Lower lobe of right lung (tissue), 2 donors: Measurements from ENCODE around the gene KIF26B. TPM values are rescaled to one million over a fixed set of nuclear protein-coding genes. Genes with fewer than 3 reads are reported as not detected.

Experiments
- ATAC-seq, 2 donors: fragments of 200-7000 bp; cut with Tn5 transposase; one replicate each; pipeline ENCODE4 v1.9.1; 2020 to 2022; ENCODE audit warnings: mild to moderate bottlenecking in 2 of 2, moderate library complexity in 2 of 2
- DNase-seq: peaks from one replicate; pipeline ENCODE4 v3.0.0-alpha.2; 2020
- H3K27ac ChIP-seq: fragments of 200-600 bp; one replicate; pipeline ENCODE4 v1.8.0; 2022
- H3K27me3 ChIP-seq: fragments of 200-600 bp; one replicate; pipeline ENCODE4 v1.8.0; 2022; ENCODE audit warnings: low read depth
- H3K36me3 ChIP-seq: fragments of 200-600 bp; one replicate; pipeline ENCODE4 v1.8.0; 2022; ENCODE audit warnings: mild to moderate bottlenecking
- H3K4me1 ChIP-seq: fragments of 200-600 bp; one replicate; pipeline ENCODE4 v1.8.0; 2022
- H3K4me3 ChIP-seq: fragments of 200-600 bp; one replicate; pipeline ENCODE4 v1.8.0; 2022; ENCODE audit warnings: mild to moderate bottlenecking
- H3K9me3 ChIP-seq: fragments of 200-600 bp; one replicate; pipeline ENCODE4 v1.8.0; 2022
- intact Hi-C: fragments of 100-400 bp; cut with DNase I; formaldehyde crosslinking; loops from one replicate; pipeline ENCODE4 v1.11.0; 2022
- total RNA-seq: library from RNA; stranded (reverse); fragmentation: NEBNext Ultra II Directional; extraction: Animal tissue kit (Norgen Biotek cat#: 25700); gene quantifications from one replicate; pipeline ENCODE4 v1.2.1, GENCODE V29; 2021
- TF ChIP-seq, protein P1 (sequence below): fragments of 200-600 bp; IDR thresholded peaks from one replicate; pipeline ENCODE4 v1.8.0; 2022; ENCODE audit warnings: antibody characterized with exemption, mild to moderate bottlenecking
- donor health status: DM: no; HTN: yes; CAD: no; lungs with severe emphysema.

The KIF26B gene
- total RNA-seq, 1 donor from 2014 or later, result 1.2 TPM

DNA sequence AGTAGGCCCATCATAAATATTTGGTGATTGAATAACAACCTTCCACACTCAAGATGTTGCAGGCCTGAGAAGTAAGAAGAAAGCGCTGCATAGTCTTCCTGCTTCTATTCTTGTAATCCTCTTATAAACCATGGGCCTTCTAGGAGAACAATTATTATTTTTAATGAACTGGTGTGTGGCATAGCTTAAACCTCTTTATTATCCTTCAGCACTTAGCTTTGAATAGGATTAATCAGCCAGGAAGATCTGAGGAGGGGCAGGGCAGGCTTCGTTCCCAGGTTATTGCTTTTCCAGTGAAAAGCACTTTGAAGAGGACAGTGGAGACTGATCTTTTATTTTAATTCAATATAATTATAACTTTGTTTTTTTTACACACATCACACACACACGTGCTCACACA is 42.3 kb downstream of the KIF26B start:
- intact Hi-C loops, result no loop called here
- TF ChIP-seq, protein P1, sequence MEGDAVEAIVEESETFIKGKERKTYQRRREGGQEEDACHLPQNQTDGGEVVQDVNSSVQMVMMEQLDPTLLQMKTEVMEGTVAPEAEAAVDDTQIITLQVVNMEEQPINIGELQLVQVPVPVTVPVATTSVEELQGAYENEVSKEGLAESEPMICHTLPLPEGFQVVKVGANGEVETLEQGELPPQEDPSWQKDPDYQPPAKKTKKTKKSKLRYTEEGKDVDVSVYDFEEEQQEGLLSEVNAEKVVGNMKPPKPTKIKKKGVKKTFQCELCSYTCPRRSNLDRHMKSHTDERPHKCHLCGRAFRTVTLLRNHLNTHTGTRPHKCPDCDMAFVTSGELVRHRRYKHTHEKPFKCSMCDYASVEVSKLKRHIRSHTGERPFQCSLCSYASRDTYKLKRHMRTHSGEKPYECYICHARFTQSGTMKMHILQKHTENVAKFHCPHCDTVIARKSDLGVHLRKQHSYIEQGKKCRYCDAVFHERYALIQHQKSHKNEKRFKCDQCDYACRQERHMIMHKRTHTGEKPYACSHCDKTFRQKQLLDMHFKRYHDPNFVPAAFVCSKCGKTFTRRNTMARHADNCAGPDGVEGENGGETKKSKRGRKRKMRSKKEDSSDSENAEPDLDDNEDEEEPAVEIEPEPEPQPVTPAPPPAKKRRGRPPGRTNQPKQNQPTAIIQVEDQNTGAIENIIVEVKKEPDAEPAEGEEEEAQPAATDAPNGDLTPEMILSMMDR, result no peak
- Histone ChIP-seq H3K27me3 (no peaks in the 10 kb centered on the region), H3K27ac (no peak overlapping the region), H3K9me3 (no peaks in the 10 kb centered on the region), H3K4me1 (no peaks in the 10 kb centered on the region), H3K4me3 (no peak overlapping the region), H3K36me3 (no peaks in the 10 kb centered on the region)
- DNase-seq (no peak), ATAC-seq (no peak)

- H3K4me1 ChIP-seq, result no peaks in the 10 kb centered on the region
- TF ChIP-seq, protein P1, result no peak
- no peaks in the 10 kb centered on the region for H3K36me3 ChIP-seq
- intact Hi-C loops, result no loop called here
- no peaks in the 10 kb centered on the region for H3K27me3 ChIP-seq
- ATAC-seq (no peak), DNase-seq (no peak)
- no peaks in the 10 kb centered on the region for H3K9me3 ChIP-seq
- H3K4me3 ChIP-seq, result no peak overlapping the region
- H3K27ac ChIP-seq, result no peak overlapping the region
Measured at GRCh38 chr1:245197911-245198379, 43.2 kb downstream of the KIF26B start.

DNA sequence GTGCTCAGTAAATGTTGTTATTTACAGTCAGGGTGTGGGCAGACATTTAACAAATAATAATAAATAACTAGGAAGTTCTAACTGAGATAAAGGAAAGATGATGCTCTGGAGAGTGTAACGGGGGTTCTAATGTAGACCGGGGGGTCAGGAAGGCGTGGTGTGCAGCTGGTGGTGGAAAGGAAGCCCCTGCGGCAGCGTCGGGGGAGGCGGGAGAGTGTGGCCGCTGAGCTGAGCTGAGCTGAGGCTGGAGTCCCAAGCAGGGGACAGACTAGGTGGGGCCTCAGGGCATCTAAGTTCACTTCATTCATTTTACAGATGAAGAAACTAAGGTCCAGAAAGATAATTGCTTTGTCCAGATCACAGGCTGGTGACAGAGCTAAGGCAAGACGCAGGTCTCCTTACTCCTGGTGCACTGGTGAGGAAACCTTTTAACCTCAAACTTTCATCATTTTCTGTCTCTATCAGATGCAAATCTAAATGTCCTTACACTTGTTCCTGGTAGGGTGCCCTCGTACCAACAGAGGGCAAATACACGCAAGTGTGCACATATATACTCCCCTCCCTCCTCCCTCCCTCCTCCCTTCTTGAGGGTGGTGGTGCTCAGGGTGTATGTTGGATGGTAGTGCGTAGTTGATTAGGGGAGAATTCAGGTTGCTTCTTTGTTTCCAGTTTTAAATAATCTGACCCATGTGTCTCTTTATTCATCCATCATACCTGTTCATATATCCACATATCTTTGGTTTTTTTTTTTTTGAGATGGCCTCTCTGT is 44.1 kb downstream of the KIF26B start:
- Histone ChIP-seq H3K36me3 (no peaks in the 10 kb centered on the region), H3K27ac (no peak overlapping the region), H3K4me3 (no peak overlapping the region), H3K9me3 (no peaks in the 10 kb centered on the region), H3K27me3 (no peaks in the 10 kb centered on the region), H3K4me1 (no peaks in the 10 kb centered on the region)
- TF ChIP-seq, protein P1, result no peak
- intact Hi-C loops, result no loop called here
- ATAC-seq (no peak), DNase-seq (no peak)

GRCh38 chr1:245200146-245200545 is 45.4 kb downstream of the KIF26B start:
- H3K4me1 ChIP-seq, result no peaks in the 10 kb centered on the region
- no peaks in the 10 kb centered on the region for H3K36me3 ChIP-seq
- TF ChIP-seq, protein P1, result no peak
- intact Hi-C loops, result no loop called here
- no peak for DNase-seq
- H3K27ac ChIP-seq, result no peak overlapping the region
- H3K4me3 ChIP-seq, result no peak overlapping the region
- H3K27me3 ChIP-seq, result no peaks in the 10 kb centered on the region
- H3K9me3 ChIP-seq, result no peaks in the 10 kb centered on the region
- no peak for ATAC-seq

GRCh38 chr1:245201201-245201600 is 46.4 kb downstream of the KIF26B start:
- no peaks in the 10 kb centered on the region for H3K27me3 ChIP-seq
- no peaks in the 10 kb centered on the region for H3K4me1 ChIP-seq
- ATAC-seq (no peak), DNase-seq (no peak)
- TF ChIP-seq, protein P1, result no peak
- H3K4me3 ChIP-seq, result no peak overlapping the region
- intact Hi-C loops, result no loop called here
- no peaks in the 10 kb centered on the region for H3K36me3 ChIP-seq
- H3K9me3 ChIP-seq, result peaks cover 2% of the 10 kb centered on the region
- no peak overlapping the region for H3K27ac ChIP-seq
